ENCODE measurements around the gene ATP8B3.

The ATP8B3 gene

GRCh38 chr19:1779574-1779973, 32.5 kb downstream of the ATP8B3 start:
- Histone ChIP-seq H3K27me3 (ENCODE audit: low read depth) (no peaks in the 10 kb centered on the region), H3K4me1 (no peaks in the 10 kb centered on the region)
- in situ Hi-C loops (cut with MboI; ENCODE audit: low sequenced_read_pairs) = no loop called here

DNA sequence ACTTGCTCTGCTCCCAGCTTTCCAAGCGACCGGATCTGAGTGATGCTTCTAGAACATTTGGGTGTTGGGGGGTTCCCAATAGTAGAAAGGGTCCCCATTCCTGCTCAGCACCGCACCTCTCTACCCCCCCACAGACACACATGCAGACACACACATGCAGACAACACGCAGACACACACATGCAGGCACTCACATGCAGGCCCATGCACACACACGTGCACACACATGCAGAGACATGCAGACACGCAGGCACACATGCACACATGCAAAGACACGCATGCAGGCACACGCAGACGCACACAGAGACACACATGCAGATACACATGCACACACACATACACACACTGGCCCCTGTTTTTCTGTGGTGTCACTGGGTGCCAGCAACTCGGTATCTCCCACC, 34.9 kb downstream of the ATP8B3 start:
- in situ Hi-C loops (cut with MboI; ENCODE audit: low sequenced_read_pairs) = no loop called here
- H3K9me3 ChIP-seq = peaks cover 10% of the 10 kb centered on the region; the same call in 1 of the 2 replicates
- H3K27me3 ChIP-seq (ENCODE audit: low read depth) = no peaks in the 10 kb centered on the region
- H3K36me3 ChIP-seq (replicated peaks) = no peaks in the 10 kb centered on the region
- DNase-seq (ENCODE audit: low spot score in 2 of 2) = no peak
- no peaks in the 10 kb centered on the region for H3K4me1 ChIP-seq
- H3K4me3 ChIP-seq = no peak overlapping the region

More at GRCh38 chr19:1779574-1779973, 32.5 kb downstream of the ATP8B3 start:
- DNase-seq (ENCODE audit: low spot score in 2 of 2) = no peak
- Histone ChIP-seq H3K4me3 (no peak overlapping the region), H3K36me3 (replicated peaks) (no peaks in the 10 kb centered on the region), H3K9me3 (peaks cover 14% of the 10 kb centered on the region; the same call in 1 of the 2 replicates)

GRCh38 chr19:1776606-1777147, 35.4 kb downstream of the ATP8B3 start:
- no peak for DNase-seq (ENCODE audit: low spot score in 2 of 2)
- Histone ChIP-seq H3K4me1 (no peaks in the 10 kb centered on the region), H3K27me3 (ENCODE audit: low read depth) (no peaks in the 10 kb centered on the region), H3K36me3 (replicated peaks) (no peaks in the 10 kb centered on the region), H3K4me3 (no peak overlapping the region), H3K9me3 (peaks cover 5% of the 10 kb centered on the region; the same call in 1 of the 2 replicates)
- in situ Hi-C loops (cut with MboI; ENCODE audit: low sequenced_read_pairs) = no loop called here

GRCh38 chr19:1775951-1776605, 36.0 kb downstream of the ATP8B3 start:
- Histone ChIP-seq H3K4me3 (no peak overlapping the region), H3K27me3 (ENCODE audit: low read depth) (no peaks in the 10 kb centered on the region)
- in situ Hi-C loops (cut with MboI; ENCODE audit: low sequenced_read_pairs) = no loop called here

DNA sequence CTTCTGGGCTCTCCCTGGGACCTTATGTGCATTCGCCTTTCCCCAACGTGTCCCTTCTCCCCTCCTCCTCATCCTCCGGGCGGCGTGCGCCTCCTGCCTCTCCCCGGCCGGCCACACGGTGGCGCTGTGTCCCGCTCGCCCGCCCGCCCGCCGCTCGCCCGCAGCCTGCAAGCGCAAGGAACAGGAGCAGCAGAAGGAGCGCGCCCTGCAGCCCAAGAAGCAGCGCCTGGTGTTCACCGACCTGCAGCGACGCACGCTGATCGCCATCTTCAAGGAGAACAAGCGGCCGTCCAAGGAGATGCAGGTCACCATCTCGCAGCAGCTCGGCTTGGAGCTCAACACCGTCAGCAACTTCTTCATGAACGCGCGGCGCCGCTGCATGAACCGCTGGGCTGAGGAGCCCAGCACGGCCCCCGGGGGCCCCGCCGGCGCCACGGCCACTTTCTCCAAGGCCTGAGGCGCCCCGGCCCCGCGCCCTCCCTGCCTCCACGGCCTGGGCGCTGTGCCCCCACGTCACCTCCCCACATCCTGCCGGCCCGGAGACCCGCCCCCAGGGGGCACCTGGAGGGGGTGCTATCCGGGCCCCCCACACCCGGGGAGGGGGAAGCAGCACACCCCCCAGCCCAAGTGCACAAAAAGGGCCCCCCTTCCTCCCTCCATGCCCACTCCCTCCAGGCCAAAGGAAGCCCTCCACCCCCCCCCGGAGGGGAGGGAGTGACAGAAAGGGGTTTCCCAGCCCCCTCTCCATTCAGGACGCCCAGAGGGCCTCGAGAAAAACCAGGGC, 36.9 kb downstream of the ATP8B3 start:
- no peak overlapping the region for H3K4me3 ChIP-seq
- H3K27me3 ChIP-seq (ENCODE audit: low read depth) = no peaks in the 10 kb centered on the region
- in situ Hi-C loops (cut with MboI; ENCODE audit: low sequenced_read_pairs) = no loop called here
- DNase-seq (ENCODE audit: low spot score in 2 of 2) = peak; percentile 27 to 67
- H3K9me3 ChIP-seq = peaks cover 11% of the 10 kb centered on the region
- no peaks in the 10 kb centered on the region for H3K4me1 ChIP-seq
- H3K36me3 ChIP-seq (replicated peaks) = no peaks in the 10 kb centered on the region

More at GRCh38 chr19:1775951-1776605, 36.0 kb downstream of the ATP8B3 start:
- DNase-seq (ENCODE audit: low spot score in 2 of 2) = no peak
- no peaks in the 10 kb centered on the region for H3K36me3 ChIP-seq (replicated peaks)
- H3K9me3 ChIP-seq = peaks cover 2% of the 10 kb centered on the region
- no peaks in the 10 kb centered on the region for H3K4me1 ChIP-seq

GRCh38 chr19:1773184-1773583, 38.9 kb downstream of the ATP8B3 start:
- no peak for DNase-seq (ENCODE audit: low spot score in 2 of 2)
- peaks cover 5% of the 10 kb centered on the region; the same call in 1 of the 2 replicates for H3K27me3 ChIP-seq (ENCODE audit: low read depth)
- H3K4me3 ChIP-seq = no peak overlapping the region
- in situ Hi-C loops (cut with MboI; ENCODE audit: low sequenced_read_pairs) = no loop called here
- peaks cover 11% of the 10 kb centered on the region for H3K9me3 ChIP-seq
- no peaks in the 10 kb centered on the region for H3K36me3 ChIP-seq (replicated peaks)
- no peaks in the 10 kb centered on the region for H3K4me1 ChIP-seq

- DNase-seq (ENCODE audit: low spot score in 2 of 2) = no peak
- in situ Hi-C loops (cut with MboI; ENCODE audit: low sequenced_read_pairs) = no loop called here
- Histone ChIP-seq H3K4me3 (no peak overlapping the region), H3K27me3 (ENCODE audit: low read depth) (peaks cover 18% of the 10 kb centered on the region), H3K36me3 (replicated peaks) (no peaks in the 10 kb centered on the region), H3K4me1 (no peaks in the 10 kb centered on the region), H3K9me3 (peaks cover 11% of the 10 kb centered on the region)
Observed at GRCh38 chr19:1770866-1771576, 41.1 kb downstream of the ATP8B3 start.

GRCh38 chr19:1769645-1769985, 42.5 kb downstream of the ATP8B3 start:
- Histone ChIP-seq H3K36me3 (replicated peaks) (no peaks in the 10 kb centered on the region), H3K9me3 (peaks cover 11% of the 10 kb centered on the region), H3K4me1 (no peaks in the 10 kb centered on the region), H3K27me3 (ENCODE audit: low read depth) (peaks cover 31% of the 10 kb centered on the region), H3K4me3 (no peak overlapping the region)
- no peak for DNase-seq (ENCODE audit: low spot score in 2 of 2)
- in situ Hi-C loops (cut with MboI; ENCODE audit: low sequenced_read_pairs) = loop anchor here (10.0 kb wide), 1 partner anchor 95 kb away; no protein-coding TSS in a partner anchor

GRCh38 chr19:1768918-1769644, 43.0 kb downstream of the ATP8B3 start:
- no peaks in the 10 kb centered on the region for H3K4me1 ChIP-seq
- DNase-seq (ENCODE audit: low spot score in 2 of 2) = no peak
- H3K4me3 ChIP-seq = no peak overlapping the region
- in situ Hi-C loops (cut with MboI; ENCODE audit: low sequenced_read_pairs) = loop anchor here (10.0 kb wide), 1 partner anchor 94 kb away; no protein-coding TSS in a partner anchor
- no peaks in the 10 kb centered on the region for H3K36me3 ChIP-seq (replicated peaks)
- H3K27me3 ChIP-seq (ENCODE audit: low read depth) = peaks cover 36% of the 10 kb centered on the region
- peaks cover 11% of the 10 kb centered on the region for H3K9me3 ChIP-seq

- no peaks in the 10 kb centered on the region for H3K4me1 ChIP-seq
- H3K36me3 ChIP-seq (replicated peaks) = no peaks in the 10 kb centered on the region
- in situ Hi-C loops (cut with MboI; ENCODE audit: low sequenced_read_pairs) = loop anchor here (10.0 kb wide), 1 partner anchor 93 kb away; no protein-coding TSS in a partner anchor
- peak in 1 of 2 experiments; percentile 77 for DNase-seq (ENCODE audit: low spot score in 2 of 2)
- peaks cover 11% of the 10 kb centered on the region for H3K9me3 ChIP-seq
- H3K4me3 ChIP-seq = no peak overlapping the region
- H3K27me3 ChIP-seq (ENCODE audit: low read depth) = peaks cover 44% of the 10 kb centered on the region
Observed at GRCh38 chr19:1768248-1768647, 43.8 kb downstream of the ATP8B3 start.

GRCh38 chr19:1767464-1767933, 44.6 kb downstream of the ATP8B3 start:
- H3K4me1 ChIP-seq = no peaks in the 10 kb centered on the region
- no peaks in the 10 kb centered on the region for H3K36me3 ChIP-seq (replicated peaks)
- H3K9me3 ChIP-seq = peaks cover 11% of the 10 kb centered on the region
- H3K4me3 ChIP-seq = no peak overlapping the region
- in situ Hi-C loops (cut with MboI; ENCODE audit: low sequenced_read_pairs) = loop anchor here (10.0 kb wide), 1 partner anchor 93 kb away; no protein-coding TSS in a partner anchor
- peak in 1 of 2 experiments; percentile 80 for DNase-seq (ENCODE audit: low spot score in 2 of 2)
- H3K27me3 ChIP-seq (ENCODE audit: low read depth) = peaks cover 52% of the 10 kb centered on the region

GRCh38 chr19:1766800-1767352, 45.2 kb downstream of the ATP8B3 start:
- no peaks in the 10 kb centered on the region for H3K36me3 ChIP-seq (replicated peaks)
- no peak overlapping the region for H3K4me3 ChIP-seq
- in situ Hi-C loops (cut with MboI; ENCODE audit: low sequenced_read_pairs) = loop anchor here (10.0 kb wide), 1 partner anchor 92 kb away; no protein-coding TSS in a partner anchor
- peaks cover 58% of the 10 kb centered on the region for H3K27me3 ChIP-seq (ENCODE audit: low read depth)
- peaks cover 11% of the 10 kb centered on the region for H3K9me3 ChIP-seq
- DNase-seq (ENCODE audit: low spot score in 2 of 2) = no peak
- no peaks in the 10 kb centered on the region for H3K4me1 ChIP-seq

Measured in HAP-1 (cell line).